HL-60 (cell line): ENCODE data around the gene C1QL3.

ENCODE experiments used
- DNase-seq, 2 experiments: peaks; one replicate each; pipeline ENCODE4 v3.0.0-alpha.2; 2010 to 2020; ENCODE audit warnings: low read depth in 1 of 2, low spot score in 1 of 2
- H3K27ac ChIP-seq: fragments of 250-450 bp; sonication (Bioruptor Pico); replicated peaks from 2 replicates; pipeline ENCODE4 v1.5.1; 2020; ENCODE audit warnings: mild to moderate bottlenecking, moderate library complexity
- H3K27me3 ChIP-seq: fragments of 250-450 bp; sonication (Bioruptor Pico); 2 replicates; pipeline ENCODE4 v1.5.1; 2021; ENCODE audit warnings: mild to moderate bottlenecking, moderate library complexity; ENCODE audit not compliant: insufficient read depth, poor library complexity, severe bottlenecking
- H3K4me3 ChIP-seq: replicated peaks from 2 replicates; pipeline ENCODE4 v1.5.1; 2011; ENCODE audit warnings: mild to moderate bottlenecking, control low read depth, low read length; ENCODE audit not compliant: insufficient read depth
- GABPA ChIP-seq: IDR thresholded peaks from 2 replicates; pipeline ENCODE4 v1.6.1; 2012; ENCODE audit warnings: low read depth
- POLR2AphosphoS5 ChIP-seq: IDR thresholded peaks from 2 replicates; pipeline ENCODE4 v1.6.1; 2012; ENCODE audit warnings: low read depth
- SPI1 ChIP-seq: IDR thresholded peaks from 2 replicates; pipeline ENCODE4 v1.6.1; 2012; ENCODE audit warnings: low read depth, mild to moderate bottlenecking, borderline replicate concordance
- TF ChIP-seq, protein P1 (sequence below): IDR thresholded peaks from 2 replicates; pipeline ENCODE4 v1.6.1; 2012; ENCODE audit warnings: low read depth; ENCODE audit not compliant: insufficient replicate concordance
- TF ChIP-seq, protein P2 (sequence below): IDR thresholded peaks from one replicate; pipeline ENCODE4 v1.5.1; 2011; ENCODE audit warnings: low read length, control low read depth, inconsistent platforms; ENCODE audit not compliant: insufficient read depth

C1QL3 gene

DNA sequence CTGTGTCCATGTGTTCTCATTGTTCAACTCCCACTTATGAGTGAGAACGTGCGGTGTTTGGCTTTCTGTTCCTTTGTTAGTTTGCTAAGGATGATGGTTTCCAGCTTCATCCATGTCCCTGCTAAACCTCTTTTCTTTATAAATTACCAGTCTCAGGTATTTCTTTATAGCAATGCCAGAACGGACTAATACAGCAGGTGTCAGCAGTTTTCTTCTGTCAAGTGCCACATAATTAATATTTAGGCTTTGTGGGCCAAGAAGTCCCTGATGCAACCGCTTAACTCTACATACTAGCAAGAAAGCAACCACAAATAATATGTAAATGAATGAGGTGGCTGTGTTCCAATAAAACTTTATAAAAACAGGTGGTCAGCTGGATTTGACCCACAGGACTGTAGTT, 26.3 kb upstream of the C1QL3 start:
- Histone ChIP-seq H3K27ac (no peak overlapping the region), H3K4me3 (no peak overlapping the region), H3K27me3 (no peaks in the 10 kb centered on the region)
- DNase-seq: no peak
- no peak for TF ChIP-seq POLR2AphosphoS5

- TF ChIP-seq, protein P1, sequence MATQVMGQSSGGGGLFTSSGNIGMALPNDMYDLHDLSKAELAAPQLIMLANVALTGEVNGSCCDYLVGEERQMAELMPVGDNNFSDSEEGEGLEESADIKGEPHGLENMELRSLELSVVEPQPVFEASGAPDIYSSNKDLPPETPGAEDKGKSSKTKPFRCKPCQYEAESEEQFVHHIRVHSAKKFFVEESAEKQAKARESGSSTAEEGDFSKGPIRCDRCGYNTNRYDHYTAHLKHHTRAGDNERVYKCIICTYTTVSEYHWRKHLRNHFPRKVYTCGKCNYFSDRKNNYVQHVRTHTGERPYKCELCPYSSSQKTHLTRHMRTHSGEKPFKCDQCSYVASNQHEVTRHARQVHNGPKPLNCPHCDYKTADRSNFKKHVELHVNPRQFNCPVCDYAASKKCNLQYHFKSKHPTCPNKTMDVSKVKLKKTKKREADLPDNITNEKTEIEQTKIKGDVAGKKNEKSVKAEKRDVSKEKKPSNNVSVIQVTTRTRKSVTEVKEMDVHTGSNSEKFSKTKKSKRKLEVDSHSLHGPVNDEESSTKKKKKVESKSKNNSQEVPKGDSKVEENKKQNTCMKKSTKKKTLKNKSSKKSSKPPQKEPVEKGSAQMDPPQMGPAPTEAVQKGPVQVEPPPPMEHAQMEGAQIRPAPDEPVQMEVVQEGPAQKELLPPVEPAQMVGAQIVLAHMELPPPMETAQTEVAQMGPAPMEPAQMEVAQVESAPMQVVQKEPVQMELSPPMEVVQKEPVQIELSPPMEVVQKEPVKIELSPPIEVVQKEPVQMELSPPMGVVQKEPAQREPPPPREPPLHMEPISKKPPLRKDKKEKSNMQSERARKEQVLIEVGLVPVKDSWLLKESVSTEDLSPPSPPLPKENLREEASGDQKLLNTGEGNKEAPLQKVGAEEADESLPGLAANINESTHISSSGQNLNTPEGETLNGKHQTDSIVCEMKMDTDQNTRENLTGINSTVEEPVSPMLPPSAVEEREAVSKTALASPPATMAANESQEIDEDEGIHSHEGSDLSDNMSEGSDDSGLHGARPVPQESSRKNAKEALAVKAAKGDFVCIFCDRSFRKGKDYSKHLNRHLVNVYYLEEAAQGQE: no peak
- TF ChIP-seq POLR2AphosphoS5 (no peak), GABPA (no peak), SPI1 (no peak)
- TF ChIP-seq, protein P2, sequence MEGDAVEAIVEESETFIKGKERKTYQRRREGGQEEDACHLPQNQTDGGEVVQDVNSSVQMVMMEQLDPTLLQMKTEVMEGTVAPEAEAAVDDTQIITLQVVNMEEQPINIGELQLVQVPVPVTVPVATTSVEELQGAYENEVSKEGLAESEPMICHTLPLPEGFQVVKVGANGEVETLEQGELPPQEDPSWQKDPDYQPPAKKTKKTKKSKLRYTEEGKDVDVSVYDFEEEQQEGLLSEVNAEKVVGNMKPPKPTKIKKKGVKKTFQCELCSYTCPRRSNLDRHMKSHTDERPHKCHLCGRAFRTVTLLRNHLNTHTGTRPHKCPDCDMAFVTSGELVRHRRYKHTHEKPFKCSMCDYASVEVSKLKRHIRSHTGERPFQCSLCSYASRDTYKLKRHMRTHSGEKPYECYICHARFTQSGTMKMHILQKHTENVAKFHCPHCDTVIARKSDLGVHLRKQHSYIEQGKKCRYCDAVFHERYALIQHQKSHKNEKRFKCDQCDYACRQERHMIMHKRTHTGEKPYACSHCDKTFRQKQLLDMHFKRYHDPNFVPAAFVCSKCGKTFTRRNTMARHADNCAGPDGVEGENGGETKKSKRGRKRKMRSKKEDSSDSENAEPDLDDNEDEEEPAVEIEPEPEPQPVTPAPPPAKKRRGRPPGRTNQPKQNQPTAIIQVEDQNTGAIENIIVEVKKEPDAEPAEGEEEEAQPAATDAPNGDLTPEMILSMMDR: no peak
- Histone ChIP-seq H3K27me3 (no peaks in the 10 kb centered on the region), H3K4me3 (no peak overlapping the region), H3K27ac (no peak overlapping the region)
- DNase-seq: no peak
Observed at GRCh38 chr10:16545116-16545736, 23.5 kb upstream of the C1QL3 start.

- TF ChIP-seq, protein P1: no peak
- TF ChIP-seq GABPA (no peak), SPI1 (no peak), POLR2AphosphoS5 (no peak)
- TF ChIP-seq, protein P2: no peak
- H3K27me3 ChIP-seq: no peaks in the 10 kb centered on the region
- DNase-seq: no peak
- H3K27ac ChIP-seq: no peak overlapping the region
- no peak overlapping the region for H3K4me3 ChIP-seq
Observed at GRCh38 chr10:16544591-16544990, 22.9 kb upstream of the C1QL3 start.

- no peak overlapping the region for H3K27ac ChIP-seq
- H3K27me3 ChIP-seq: no peaks in the 10 kb centered on the region
- H3K4me3 ChIP-seq: no peak overlapping the region
- TF ChIP-seq SPI1 (no peak), POLR2AphosphoS5 (no peak), GABPA (no peak)
- TF ChIP-seq, protein P1: no peak
- TF ChIP-seq, protein P2: no peak
- no peak for DNase-seq
Observed at GRCh38 chr10:16544099-16544498, 22.4 kb upstream of the C1QL3 start.
